H1 (cell line): Measurements from ENCODE around the gene GPC6. TPM values are rescaled to one million over a fixed set of nuclear protein-coding genes. Genes with fewer than 3 reads are reported as not detected.

Experiments used
- CBX5 ChIP-seq: fragments of 300-800, 300-1000 bp; sonication (generic); IDR thresholded peaks from 2 replicates; pipeline ENCODE4 v1.7.1; 2016; ENCODE audit warnings: antibody characterized with exemption, low read length, low read depth
- CHD2 ChIP-seq: IDR thresholded peaks from 2 replicates; pipeline ENCODE4 v1.6.1; 2012; ENCODE audit warnings: low read length, improper control_type of control experiment
- CTBP2 ChIP-seq: IDR thresholded peaks from 2 replicates; pipeline ENCODE4 v1.7.0; 2011; ENCODE audit warnings: borderline replicate concordance, mild to moderate bottlenecking, moderate library complexity, mixed read lengths, low read length; ENCODE audit not compliant: insufficient read depth, insufficient read length
- EGR1 ChIP-seq: IDR thresholded peaks from 2 replicates; pipeline ENCODE4 v1.6.1; 2011; ENCODE audit warnings: low read depth, low read length, borderline replicate concordance
- JUND ChIP-seq: IDR thresholded peaks from 2 replicates; pipeline ENCODE4 v1.6.1; 2011; ENCODE audit warnings: mild to moderate bottlenecking, improper control_type of control experiment, low read length
- polyA plus RNA-seq, 7 experiments: library from polyadenylated mRNA; depleted of rRNA in 3 of 7; stranded (reverse) in 5 of 7; unstranded in 2 of 7; fragments of >200 nt in 5 of 7; fragments of 200-250 nt in 2 of 7; gene quantifications; 1 replicate in 5 of 7; 2 replicates in 1 of 7; 4 replicates in 1 of 7; pipeline versions ENCODE4 v1.2.1 to v1.2.3, GENCODE V29; 2011 to 2013; ENCODE audit warnings: missing spikeins in 2 of 7, mixed read lengths in 2 of 7
- total RNA-seq: library from RNA; stranded (reverse); fragmentation: NEBNext Ultra II Directional; extraction: Animal tissue kit (Norgen Biotek cat#: 25700); gene quantifications from 2 replicates; pipeline ENCODE4 v1.2.1, GENCODE V29; 2021

GPC6 gene
- total and polyA plus RNA-seq, 2 of the 8 experiments (the other 6 are each of a cell fraction or from before 2014, with no cell fraction given): 5.4 to 12.0 TPM

- TF ChIP-seq JUND (no peak), CBX5 (no peak), EGR1 (no peak), CTBP2 (no peak), CHD2 (no peak)
- TF ChIP-seq, all 59 proteins: peak for 0
Measured at GRCh38 chr13:93244918-93245280, 18.3 kb downstream of the GPC6 start (continued).
